ENCODE data around the gene KRTAP10-6. TPM values are rescaled to one million over a fixed set of nuclear protein-coding genes. Genes with fewer than 3 reads are reported as not detected.

KRTAP10-6 gene
- polyA plus RNA-seq, 1 of the 3 experiments (the other 2 are of a cell fraction): not detected

DNA sequence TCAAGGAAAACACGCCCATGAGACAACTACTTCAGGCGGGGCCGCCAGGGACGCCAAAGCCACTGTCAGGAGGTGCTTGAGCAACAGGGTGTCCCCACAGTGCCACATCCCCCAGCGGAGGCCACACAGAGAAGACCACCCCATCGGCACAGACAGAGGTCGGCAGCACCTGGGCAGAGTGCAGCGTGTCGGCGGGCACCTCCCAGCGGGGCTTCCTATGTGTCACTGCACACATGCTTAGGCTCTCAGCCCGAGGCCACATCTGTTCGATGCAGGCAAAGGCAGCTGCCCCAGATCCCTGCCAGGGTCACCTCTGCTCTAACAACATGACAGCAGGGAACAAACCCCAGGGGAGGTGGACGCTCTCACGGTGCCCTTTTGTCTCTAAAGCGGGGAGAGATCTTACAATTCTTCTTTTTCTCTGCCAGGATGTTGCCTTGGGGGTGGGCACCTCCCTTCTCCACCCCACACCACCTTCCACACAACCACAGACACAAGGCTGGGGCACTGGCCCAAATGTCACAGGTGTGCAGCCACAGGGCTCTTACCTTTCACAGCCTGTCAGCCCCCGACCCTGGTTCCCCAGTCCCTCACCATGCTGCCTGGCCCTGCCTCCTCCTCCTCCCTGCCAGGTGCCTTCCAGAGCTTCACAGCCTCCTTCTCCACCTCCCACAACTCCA lies 23.7 kb upstream of the KRTAP10-6 start (continued):
- TF ChIP-seq, protein P1, sequence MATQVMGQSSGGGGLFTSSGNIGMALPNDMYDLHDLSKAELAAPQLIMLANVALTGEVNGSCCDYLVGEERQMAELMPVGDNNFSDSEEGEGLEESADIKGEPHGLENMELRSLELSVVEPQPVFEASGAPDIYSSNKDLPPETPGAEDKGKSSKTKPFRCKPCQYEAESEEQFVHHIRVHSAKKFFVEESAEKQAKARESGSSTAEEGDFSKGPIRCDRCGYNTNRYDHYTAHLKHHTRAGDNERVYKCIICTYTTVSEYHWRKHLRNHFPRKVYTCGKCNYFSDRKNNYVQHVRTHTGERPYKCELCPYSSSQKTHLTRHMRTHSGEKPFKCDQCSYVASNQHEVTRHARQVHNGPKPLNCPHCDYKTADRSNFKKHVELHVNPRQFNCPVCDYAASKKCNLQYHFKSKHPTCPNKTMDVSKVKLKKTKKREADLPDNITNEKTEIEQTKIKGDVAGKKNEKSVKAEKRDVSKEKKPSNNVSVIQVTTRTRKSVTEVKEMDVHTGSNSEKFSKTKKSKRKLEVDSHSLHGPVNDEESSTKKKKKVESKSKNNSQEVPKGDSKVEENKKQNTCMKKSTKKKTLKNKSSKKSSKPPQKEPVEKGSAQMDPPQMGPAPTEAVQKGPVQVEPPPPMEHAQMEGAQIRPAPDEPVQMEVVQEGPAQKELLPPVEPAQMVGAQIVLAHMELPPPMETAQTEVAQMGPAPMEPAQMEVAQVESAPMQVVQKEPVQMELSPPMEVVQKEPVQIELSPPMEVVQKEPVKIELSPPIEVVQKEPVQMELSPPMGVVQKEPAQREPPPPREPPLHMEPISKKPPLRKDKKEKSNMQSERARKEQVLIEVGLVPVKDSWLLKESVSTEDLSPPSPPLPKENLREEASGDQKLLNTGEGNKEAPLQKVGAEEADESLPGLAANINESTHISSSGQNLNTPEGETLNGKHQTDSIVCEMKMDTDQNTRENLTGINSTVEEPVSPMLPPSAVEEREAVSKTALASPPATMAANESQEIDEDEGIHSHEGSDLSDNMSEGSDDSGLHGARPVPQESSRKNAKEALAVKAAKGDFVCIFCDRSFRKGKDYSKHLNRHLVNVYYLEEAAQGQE (IDR thresholded peaks at IDR 0.05; ENCODE audit: low read depth, low read length): no peak

- Histone ChIP-seq H3K36me3 (replicated peaks in 1 of 2; ENCODE audit: control insufficient read depth in 1 of 2, insufficient read depth in 2 of 2, low read length in 1 of 2) (no peaks in the 10 kb centered on the region), H3K27ac (ENCODE audit: low read depth in 2 of 2, low read length in 1 of 2) (no peak overlapping the region), H3F3A (replicated peaks; ENCODE audit: insufficient read depth) (no peaks in the 10 kb centered on the region), H4K20me1 (ENCODE audit: insufficient read depth) (no peaks in the 10 kb centered on the region), H3K4me3 (ENCODE audit: low read depth in 2 of 2, low read length in 1 of 2) (no peak overlapping the region), H3K4me2 (no peak overlapping the region), H2AFZ (ENCODE audit: low read depth) (no peak overlapping the region), H3K9me3 (peaks cover 8% of the 10 kb centered on the region; the same call in 1 of the 2 replicates), H3K9me2 (no peaks in the 10 kb centered on the region), H3K27me3 (ENCODE audit: insufficient read depth) (peaks cover 49% of the 10 kb centered on the region), H3K79me2 (ENCODE audit: insufficient read depth) (no peaks in the 10 kb centered on the region), H3K4me1 (ENCODE audit: control insufficient read depth in 1 of 2, insufficient read depth in 2 of 2, low read depth in 1 of 2, low read length in 1 of 2) (no peaks in the 10 kb centered on the region), H3K9ac (no peak overlapping the region)
- WGBS (ENCODE audit: low lambda C conversion rate): 26% methylated on average over 8 of the region's 8 CpGs
- POLR2A ChIA-PET: interaction anchor here (0.6 kb wide), 1 partner anchor 258 kb away, joined by 4 read pairs; the partner anchor contains the start of gene PTTG1IP
- TF ChIP-seq FOSL2 (IDR thresholded peaks at IDR 0.05; ENCODE audit: borderline replicate concordance, low read depth): no peak
- no peak for TF ChIP-seq FOXJ3 (CRISPR knock-in tag; IDR thresholded peaks at IDR 0.05)
- TF ChIP-seq JUND (IDR thresholded peaks at IDR 0.05): no peak
- no peak for TF ChIP-seq ELF1 (IDR thresholded peaks at IDR 0.05)
- no peak for DNase-seq
- CTCF ChIA-PET: interaction anchor here (0.6 kb wide), 1 partner anchor 178 kb away, joined by 3 read pairs; no protein-coding TSS in a partner anchor
Observed at GRCh38 chr21:44615466-44615865, 23.2 kb upstream of the KRTAP10-6 start.

- Histone ChIP-seq H2AFZ (ENCODE audit: low read depth) (no peak overlapping the region), H4K20me1 (ENCODE audit: insufficient read depth) (no peaks in the 10 kb centered on the region), H3K36me3 (replicated peaks in 1 of 2; ENCODE audit: control insufficient read depth in 1 of 2, insufficient read depth in 2 of 2, low read length in 1 of 2) (no peaks in the 10 kb centered on the region), H3K9ac (no peak overlapping the region), H3K27me3 (ENCODE audit: insufficient read depth) (peaks cover 49% of the 10 kb centered on the region), H3K9me2 (no peaks in the 10 kb centered on the region), H3K4me1 (ENCODE audit: control insufficient read depth in 1 of 2, insufficient read depth in 2 of 2, low read depth in 1 of 2, low read length in 1 of 2) (no peaks in the 10 kb centered on the region), H3K4me2 (no peak overlapping the region), H3K79me2 (ENCODE audit: insufficient read depth) (no peaks in the 10 kb centered on the region), H3K9me3 (peaks cover 6% of the 10 kb centered on the region; the same call in 1 of the 2 replicates), H3K4me3 (ENCODE audit: low read depth in 2 of 2, low read length in 1 of 2) (no peak overlapping the region), H3F3A (replicated peaks; ENCODE audit: insufficient read depth) (no peaks in the 10 kb centered on the region), H3K27ac (ENCODE audit: low read depth in 2 of 2, low read length in 1 of 2) (no peak overlapping the region)
- 47% methylated on average over 21 of the region's 28 CpGs for WGBS (ENCODE audit: low lambda C conversion rate)
- no peak for DNase-seq
- ChIA-PET CTCF (no interaction called here), POLR2A (interaction anchor here (0.6 kb wide), 1 partner anchor 259 kb away, joined by 4 read pairs; the partner anchor contains the start of gene PTTG1IP)
- TF ChIP-seq MXI1 (IDR thresholded peaks at IDR 0.05; ENCODE audit: low read depth, low read length): no peak
- no peak for TF ChIP-seq FOSL2 (IDR thresholded peaks at IDR 0.05; ENCODE audit: borderline replicate concordance, low read depth)
- no peak for TF ChIP-seq RFX5 (IDR thresholded peaks at IDR 0.05; ENCODE audit: low read length)
- TF ChIP-seq NRF1 (IDR thresholded peaks at IDR 0.05; ENCODE audit: low read depth, low read length): no peak
- no peak for TF ChIP-seq EP300 (IDR thresholded peaks at IDR 0.05; ENCODE audit: borderline replicate concordance in 1 of 2, low read depth in 1 of 2, low read length in 1 of 2)
- no peak for TF ChIP-seq RXRA (IDR thresholded peaks at IDR 0.05; ENCODE audit: borderline replicate concordance, low read depth)
- no peak for TF ChIP-seq POLR2AphosphoS5 (IDR thresholded peaks at IDR 0.05; ENCODE audit: low read depth, low read length)
- TF ChIP-seq NFIC (IDR thresholded peaks at IDR 0.05; ENCODE audit: borderline replicate concordance): no peak
- no peak for TF ChIP-seq FOXJ3 (CRISPR knock-in tag; IDR thresholded peaks at IDR 0.05)
- no peak for TF ChIP-seq GATA2 (CRISPR knock-in tag; IDR thresholded peaks at IDR 0.05)
- TF ChIP-seq TEAD4 (IDR thresholded peaks at IDR 0.05; ENCODE audit: borderline replicate concordance, insufficient read depth): no peak
- TF ChIP-seq JUND (IDR thresholded peaks at IDR 0.05): no peak
- TF ChIP-seq, protein P2, sequence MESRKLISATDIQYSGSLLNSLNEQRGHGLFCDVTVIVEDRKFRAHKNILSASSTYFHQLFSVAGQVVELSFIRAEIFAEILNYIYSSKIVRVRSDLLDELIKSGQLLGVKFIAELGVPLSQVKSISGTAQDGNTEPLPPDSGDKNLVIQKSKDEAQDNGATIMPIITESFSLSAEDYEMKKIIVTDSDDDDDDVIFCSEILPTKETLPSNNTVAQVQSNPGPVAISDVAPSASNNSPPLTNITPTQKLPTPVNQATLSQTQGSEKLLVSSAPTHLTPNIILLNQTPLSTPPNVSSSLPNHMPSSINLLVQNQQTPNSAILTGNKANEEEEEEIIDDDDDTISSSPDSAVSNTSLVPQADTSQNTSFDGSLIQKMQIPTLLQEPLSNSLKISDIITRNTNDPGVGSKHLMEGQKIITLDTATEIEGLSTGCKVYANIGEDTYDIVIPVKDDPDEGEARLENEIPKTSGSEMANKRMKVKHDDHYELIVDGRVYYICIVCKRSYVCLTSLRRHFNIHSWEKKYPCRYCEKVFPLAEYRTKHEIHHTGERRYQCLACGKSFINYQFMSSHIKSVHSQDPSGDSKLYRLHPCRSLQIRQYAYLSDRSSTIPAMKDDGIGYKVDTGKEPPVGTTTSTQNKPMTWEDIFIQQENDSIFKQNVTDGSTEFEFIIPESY (IDR thresholded peaks at IDR 0.05; ENCODE audit: borderline replicate concordance, low read depth): no peak
Observed at GRCh38 chr21:44614961-44615391, 22.7 kb upstream of the KRTAP10-6 start.
